Measurements from ENCODE around the gene NBR1.

DNA sequence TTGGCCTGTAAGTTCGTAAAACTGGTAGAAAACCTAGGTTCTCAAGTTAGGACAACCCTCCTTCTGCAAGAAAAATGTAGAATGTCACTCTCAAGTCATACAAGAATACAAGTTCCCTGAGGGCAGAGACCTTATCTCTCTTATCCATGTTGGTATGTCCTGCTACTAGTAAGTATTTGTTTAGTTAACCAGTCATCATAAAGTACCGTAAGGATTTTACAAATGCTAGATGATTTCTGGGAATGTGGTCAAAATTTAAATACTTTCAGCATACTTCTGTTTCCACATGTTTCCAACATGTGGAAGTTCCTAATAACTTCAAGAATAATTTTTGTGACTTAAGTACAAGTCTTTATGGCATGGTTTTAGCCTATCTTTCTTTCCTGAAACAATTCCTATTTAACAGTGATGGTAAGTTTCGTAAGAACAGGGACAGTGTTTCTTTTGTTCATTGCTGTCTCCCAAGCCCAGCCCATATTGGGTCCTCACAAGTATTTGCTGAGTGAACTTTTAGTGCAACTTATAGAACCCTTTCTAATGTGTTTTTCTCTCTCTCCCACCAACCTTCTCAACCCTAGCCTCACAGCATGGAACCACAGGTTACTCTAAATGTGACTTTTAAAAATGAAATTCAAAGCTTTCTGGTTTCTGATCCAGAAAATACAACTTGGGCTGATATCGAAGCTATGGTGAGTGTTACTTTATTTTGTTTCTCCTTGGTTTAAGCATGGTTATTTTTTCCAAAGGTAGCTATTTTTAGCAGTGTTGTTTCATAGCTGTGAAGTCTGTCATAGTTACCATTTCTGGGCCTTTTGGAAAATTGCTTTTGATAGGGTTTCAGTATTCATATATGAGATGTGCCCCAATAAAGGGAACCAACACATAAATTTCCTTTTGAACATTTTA lies 4.5 kb downstream of the NBR1 start:
- TF ChIP-seq FOXM1 (IDR thresholded peaks at IDR 0.05; ENCODE audit: borderline replicate concordance) (no peak), NFRKB (IDR thresholded peaks at IDR 0.05) (no peak), SP1 (IDR thresholded peaks at IDR 0.05) (no peak), L3MBTL2 (conservative IDR thresholded peaks at IDR 0.05) (no peak), SUZ12 (IDR thresholded peaks at IDR 0.05) (no peak), BHLHE40 (IDR thresholded peaks at IDR 0.05; ENCODE audit: borderline replicate concordance) (no peak), ARNT (IDR thresholded peaks at IDR 0.05) (no peak)

Measured in HEK293T (cell line).